Activated CD4-positive, alpha-beta T cell treated with anti-CD3 and anti-CD28 coated beads for 48 hours (primary cell): ENCODE data around the gene PTPN3.

Experiments used
- DNase-seq: peaks from one replicate; pipeline ENCODE4 v3.0.0-alpha.2; 2020

PTPN3 gene

GRCh38 chr9:109335121-109335520, 163.0 kb downstream of the PTPN3 start:
- no peak for DNase-seq

GRCh38 chr9:109331353-109331752, 166.8 kb downstream of the PTPN3 start:
- no peak for DNase-seq

DNA sequence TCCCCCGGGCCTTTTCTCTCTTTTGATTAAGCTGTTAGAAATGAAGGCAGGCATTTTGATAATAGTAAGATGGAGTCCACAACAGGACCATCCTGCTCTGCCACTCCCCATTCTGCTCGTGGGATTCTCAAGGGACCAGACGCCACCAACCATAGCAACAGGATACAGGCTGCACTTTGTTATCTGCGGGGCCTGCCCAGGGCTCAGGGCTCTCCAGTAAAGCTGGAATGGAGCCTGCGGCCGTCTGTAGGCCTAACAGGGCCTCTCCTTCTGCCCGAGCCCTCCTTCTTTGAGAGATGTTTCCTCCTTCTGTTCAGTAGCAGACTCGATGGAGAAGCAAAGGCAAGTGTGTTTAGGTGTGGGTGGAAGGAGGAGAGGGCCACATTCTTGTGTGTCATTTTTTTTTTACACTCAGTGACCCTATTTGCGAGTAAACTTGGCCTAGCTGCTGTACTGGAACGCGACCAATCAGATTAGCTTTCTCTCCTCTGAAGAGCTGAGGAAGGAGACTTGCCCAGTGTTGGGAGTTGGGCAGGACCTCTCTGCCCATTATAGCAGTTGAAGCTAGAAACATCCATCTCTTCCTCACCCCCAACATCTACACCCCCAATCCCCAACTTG, 168.4 kb downstream of the PTPN3 start:
- DNase-seq, result no peak

- DNase-seq, result no peak
These were observed 169.0 kb downstream of the PTPN3 start for GRCh38 chr9:109328978-109329637.
